Measurements from ENCODE around the gene SIM2. TPM values are rescaled to one million over a fixed set of nuclear protein-coding genes. Genes with fewer than 3 reads are reported as not detected.
A peak's percentile ranks its signal among the peaks of the same experiment; 100 is the strongest.
"Not testable (repeated sequence)": the region's sequence is repeated elsewhere in the genome, so short reads cannot be mapped to it uniquely, and the experiment has no call there.

SIM2 gene
- 1 to 10 TPM in 11 of 12 donors, not detected in 1; 1.3 to 9.6 (median 4.3) TPM for polyA plus RNA-seq (ENCODE audit: insufficient read length in 12 of 12)
- long read RNA-seq, donor 1, result 0 reads
- long read RNA-seq, donor 2, result 0 reads
- long read RNA-seq, donor 3, result 0 reads
- long read RNA-seq, donor 4, result 0 reads
- long read RNA-seq, donor 5, result 0 reads
- long read RNA-seq, donor 6, result 0 reads
- long read RNA-seq, donor 7, full-length matches to known transcripts, result 1 of 1 reads
- long read RNA-seq, donor 7, partial matches to known transcripts, result 0 of 1 reads
- long read RNA-seq, donor 7, other reads (novel, unspliced or antisense), result 0 of 1 reads
- long read RNA-seq, donor 8, result 0 reads
- long read RNA-seq, donor 9, result 0 reads
- long read RNA-seq, donor 10, result 0 reads
- long read RNA-seq, donor 11, result 0 reads

GRCh38 chr21:36698981-36699545 is at the start of gene SIM2:
Gene SIM2 (plus strand): TSS chr21:36699115. CDS start chr21:36699747, 632 bp downstream.
- no peak for DNase-seq

- peak; percentile 10 for DNase-seq
These were observed 44.6 kb upstream of the SIM2 start for GRCh38 chr21:36654324-36654723.

GRCh38 chr21:36654796-36655325 is 44.1 kb upstream of the SIM2 start:
- DNase-seq, result no peak

- DNase-seq, result no peak
These were observed 42.8 kb upstream of the SIM2 start for GRCh38 chr21:36656138-36656537.

- not testable (repeated sequence) for DNase-seq
These were observed 41.6 kb upstream of the SIM2 start for GRCh38 chr21:36657290-36657689.

GRCh38 chr21:36657999-36658398 is 40.9 kb upstream of the SIM2 start:
- no peak for DNase-seq

GRCh38 chr21:36658926-36659325 is 40.0 kb upstream of the SIM2 start:
- no peak for DNase-seq

GRCh38 chr21:36661511-36662309 is 37.2 kb upstream of the SIM2 start:
- no peak for DNase-seq

- DNase-seq, result no peak
These were observed 35.7 kb upstream of the SIM2 start for GRCh38 chr21:36663033-36663855.

- DNase-seq, result no peak
These were observed 34.3 kb upstream of the SIM2 start for GRCh38 chr21:36664662-36664990.

- no peak for DNase-seq
These were observed 33.1 kb upstream of the SIM2 start for GRCh38 chr21:36665806-36666205.

- no peak for DNase-seq
These were observed 30.2 kb upstream of the SIM2 start for GRCh38 chr21:36668713-36669112.

GRCh38 chr21:36671836-36672235 is 27.1 kb upstream of the SIM2 start:
- no peak for DNase-seq

- DNase-seq, result not testable (repeated sequence)
These were observed 26.6 kb upstream of the SIM2 start for GRCh38 chr21:36672296-36672695.

- DNase-seq, result no peak
These were observed 26.2 kb upstream of the SIM2 start for GRCh38 chr21:36672737-36673136.

GRCh38 chr21:36676039-36676950 is 22.6 kb upstream of the SIM2 start:
- no peak for DNase-seq

- DNase-seq, result no peak
These were observed 21.5 kb upstream of the SIM2 start for GRCh38 chr21:36677443-36677842.

GRCh38 chr21:36678538-36678937 is 20.4 kb upstream of the SIM2 start:
- no peak for DNase-seq

GRCh38 chr21:36681117-36681631 is 17.7 kb upstream of the SIM2 start:
- no peak for DNase-seq
